ENCODE data around the gene ZMYND10. TPM values are rescaled to one million over a fixed set of nuclear protein-coding genes. Genes with fewer than 3 reads are reported as not detected.

Gene ZMYND10
- total RNA-seq, 1 experiment from 2014 or later = 0.74 TPM

- Mint-ChIP-seq H3K4me1 (peaks cover 17% of the 10 kb centered on the region), H3K27ac (peak overlapping the region; percentile 42), H3K9me3 (peaks cover 5% of the 10 kb centered on the region; the same call in 1 of the 2 replicates), H3K27me3 (ENCODE audit: low read depth) (no peaks in the 10 kb centered on the region), H3K36me3 (peaks cover 46% of the 10 kb centered on the region), H3K4me3 (no peak overlapping the region)
- CTCF ChIA-PET = interaction anchor here (2.1 kb wide), 1 partner anchor 14 kb away, joined by 4 read pairs; the partner anchor contains the start of gene HYAL1
- TF ChIP-seq HMGXB4 (CRISPR knock-in tag; IDR thresholded peaks at IDR 0.05) = no peak
- TF ChIP-seq JUN (CRISPR knock-in tag; IDR thresholded peaks at IDR 0.05) = no peak
- no peak for TF ChIP-seq CDX4 (CRISPR knock-in tag; IDR thresholded peaks at IDR 0.05; ENCODE audit: borderline replicate concordance)
- TF ChIP-seq ERG (CRISPR knock-in tag; IDR thresholded peaks at IDR 0.05) = no peak
- no peak for TF ChIP-seq ZNF532 (CRISPR knock-in tag; IDR thresholded peaks at IDR 0.05; ENCODE audit: borderline replicate concordance)
- no peak for TF ChIP-seq ZSCAN18 (CRISPR knock-in tag; IDR thresholded peaks at IDR 0.05)
- no peak for DNase-seq (ENCODE audit: low spot score)
- POLR2A ChIA-PET = interaction anchor here (0.6 kb wide), 1 partner anchor 68 kb away, joined by 3 read pairs; no protein-coding TSS in a partner anchor
- ATAC-seq = no peak
Measured at GRCh38 chr3:50316657-50317242, 28.8 kb downstream of the ZMYND10 start.

GRCh38 chr3:50314816-50315215, 30.7 kb downstream of the ZMYND10 start:
- Mint-ChIP-seq H3K9me3 (peaks cover 8% of the 10 kb centered on the region), H3K27ac (no peak overlapping the region), H3K27me3 (ENCODE audit: low read depth) (peaks cover 3% of the 10 kb centered on the region; the same call in 1 of the 2 replicates), H3K36me3 (peaks cover 47% of the 10 kb centered on the region), H3K4me1 (peaks cover 10% of the 10 kb centered on the region), H3K4me3 (no peak overlapping the region)
- CTCF ChIA-PET = interaction anchor here (1.0 to 1.4 kb wide), 4 partner anchors 12 to 22 kb away, joined by 3 to 6 read pairs (median 4); partner anchors contain the start of genes HYAL1, HYAL3 and NAA80
- ATAC-seq (no peak), DNase-seq (ENCODE audit: low spot score) (no peak)
- TF ChIP-seq CDX4 (CRISPR knock-in tag; IDR thresholded peaks at IDR 0.05; ENCODE audit: borderline replicate concordance) = no peak
- TF ChIP-seq IRF2 (CRISPR knock-in tag; IDR thresholded peaks at IDR 0.05; ENCODE audit: borderline replicate concordance, low read depth) = no peak
- no peak for TF ChIP-seq GTF2I (CRISPR knock-in tag; conservative IDR thresholded peaks at IDR 0.05)
- TF ChIP-seq ATF6 (CRISPR knock-in tag; IDR thresholded peaks at IDR 0.05) = no peak
- TF ChIP-seq MXD4 (CRISPR knock-in tag; IDR thresholded peaks at IDR 0.05; ENCODE audit: borderline replicate concordance) = no peak
- POLR2A ChIA-PET = interaction anchor here (1.0 kb wide), 1 partner anchor 23 kb away, joined by 3 read pairs; no protein-coding TSS in a partner anchor

Measured in WTC11 (cell line).